ENCODE measurements around the gene ARHGEF25. TPM values are rescaled to one million over a fixed set of nuclear protein-coding genes. Genes with fewer than 3 reads are reported as not detected.

ARHGEF25 gene
- total RNA-seq, 4 donors from 2014 or later = 116 to 140 (median 128) TPM

- Histone ChIP-seq H3K4me1 (peaks cover 0 to 27% (median 3%) of the 10 kb centered on the region in 3 donors), H3K4me3 (no peak overlapping the region), H3K36me3 (peaks cover 0 to 69% of the 10 kb centered on the region in 2 donors), H3K27ac (no peak overlapping the region), H3K27me3 (no peaks in the 10 kb centered on the region), H3K9me3 (no peaks in the 10 kb centered on the region)
- 52 to 80% methylated on average over 1 to 2 of the region's 2 CpGs for whole genome bisulfite sequencing, 2 donors (ENCODE audit: low coverage in 1 of 2)
- TF ChIP-seq POLR2A (IDR thresholded peaks at IDR 0.05) (no peak), EP300 (IDR thresholded peaks at IDR 0.05) (no peak), POLR2AphosphoS5 (IDR thresholded peaks at IDR 0.05) (no peak)
- TF ChIP-seq, protein P1, sequence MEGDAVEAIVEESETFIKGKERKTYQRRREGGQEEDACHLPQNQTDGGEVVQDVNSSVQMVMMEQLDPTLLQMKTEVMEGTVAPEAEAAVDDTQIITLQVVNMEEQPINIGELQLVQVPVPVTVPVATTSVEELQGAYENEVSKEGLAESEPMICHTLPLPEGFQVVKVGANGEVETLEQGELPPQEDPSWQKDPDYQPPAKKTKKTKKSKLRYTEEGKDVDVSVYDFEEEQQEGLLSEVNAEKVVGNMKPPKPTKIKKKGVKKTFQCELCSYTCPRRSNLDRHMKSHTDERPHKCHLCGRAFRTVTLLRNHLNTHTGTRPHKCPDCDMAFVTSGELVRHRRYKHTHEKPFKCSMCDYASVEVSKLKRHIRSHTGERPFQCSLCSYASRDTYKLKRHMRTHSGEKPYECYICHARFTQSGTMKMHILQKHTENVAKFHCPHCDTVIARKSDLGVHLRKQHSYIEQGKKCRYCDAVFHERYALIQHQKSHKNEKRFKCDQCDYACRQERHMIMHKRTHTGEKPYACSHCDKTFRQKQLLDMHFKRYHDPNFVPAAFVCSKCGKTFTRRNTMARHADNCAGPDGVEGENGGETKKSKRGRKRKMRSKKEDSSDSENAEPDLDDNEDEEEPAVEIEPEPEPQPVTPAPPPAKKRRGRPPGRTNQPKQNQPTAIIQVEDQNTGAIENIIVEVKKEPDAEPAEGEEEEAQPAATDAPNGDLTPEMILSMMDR (IDR thresholded peaks at IDR 0.05) = no peak
- no peak for ATAC-seq
Measured at GRCh38 chr12:57600395-57600794, 10.8 kb upstream of the ARHGEF25 start.

- Histone ChIP-seq H3K4me1 (peaks cover 0 to 48% (median 7%) of the 10 kb centered on the region in 3 donors), H3K27me3 (no peaks in the 10 kb centered on the region), H3K27ac (peak overlapping the region in 3 of 4 donors; percentile 3 to 99 (median 96)), H3K4me3 (no peak overlapping the region), H3K36me3 (peaks cover 0 to 62% of the 10 kb centered on the region in 2 donors), H3K9me3 (no peaks in the 10 kb centered on the region)
- no peak for ATAC-seq
- TF ChIP-seq, protein P1 (IDR thresholded peaks at IDR 0.05) = no peak
- TF ChIP-seq EP300 (IDR thresholded peaks at IDR 0.05) (no peak), POLR2A (IDR thresholded peaks at IDR 0.05) (no peak), POLR2AphosphoS5 (IDR thresholded peaks at IDR 0.05) (no peak)
Measured at GRCh38 chr12:57602544-57602943, 8.7 kb upstream of the ARHGEF25 start.

- Histone ChIP-seq H3K9me3 (no peaks in the 10 kb centered on the region), H3K36me3 (peaks cover 0 to 61% of the 10 kb centered on the region in 2 donors), H3K27ac (peak overlapping the region; percentile 86 to 99 (median 98)), H3K4me3 (no peak overlapping the region), H3K27me3 (no peaks in the 10 kb centered on the region), H3K4me1 (peaks cover 0 to 51% (median 7%) of the 10 kb centered on the region in 3 donors)
- TF ChIP-seq POLR2A (IDR thresholded peaks at IDR 0.05) (no peak), POLR2AphosphoS5 (IDR thresholded peaks at IDR 0.05) (no peak), EP300 (IDR thresholded peaks at IDR 0.05) (no peak)
- TF ChIP-seq, protein P1 (IDR thresholded peaks at IDR 0.05) = no peak
- no peak for ATAC-seq
- 14% methylated on average over 2 of the region's 2 CpGs; no CpG with 5 or more reads in 1 of the 2 donors for WGBS, 2 donors (ENCODE audit: low coverage in 1 of 2)
Measured at GRCh38 chr12:57603324-57603723, 7.9 kb upstream of the ARHGEF25 start.

DNA sequence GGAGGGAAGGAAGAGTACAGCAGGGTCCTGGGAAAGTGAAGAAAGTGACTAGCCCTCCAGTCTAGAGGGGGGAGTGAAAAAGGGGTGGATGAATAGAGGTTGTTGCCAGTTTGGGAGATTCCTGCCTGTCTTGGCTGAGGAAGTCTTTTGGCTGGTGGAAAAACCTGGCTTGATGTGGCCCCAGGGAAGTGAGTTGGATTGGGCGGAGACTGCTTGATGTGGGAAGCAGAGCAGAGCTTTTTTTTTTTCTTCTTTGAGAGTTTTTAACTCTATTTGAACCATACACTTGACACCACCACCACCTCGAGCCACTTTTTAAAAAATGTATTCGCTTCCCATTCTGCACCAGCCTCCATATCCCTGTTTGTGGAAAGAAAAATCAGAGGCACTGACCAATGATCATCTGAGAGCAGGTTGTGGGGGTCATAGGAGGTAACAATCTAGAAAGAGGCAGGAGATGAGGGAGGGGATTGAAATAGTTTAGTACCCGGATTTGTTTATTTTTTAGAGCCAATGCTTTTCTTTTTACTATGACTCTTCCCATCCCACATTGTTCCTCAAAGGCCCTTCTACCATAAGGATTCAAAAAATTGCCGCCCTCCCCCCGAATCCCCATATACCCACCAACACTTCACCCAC, 7.3 kb upstream of the ARHGEF25 start:
- Histone ChIP-seq H3K36me3 (peaks cover 0 to 61% of the 10 kb centered on the region in 2 donors), H3K4me3 (peak overlapping the region; percentile 91 to 93), H3K27ac (peak overlapping the region; percentile 96 to 99 (median 99)), H3K4me1 (peaks cover 0 to 57% (median 9%) of the 10 kb centered on the region in 3 donors), H3K27me3 (no peaks in the 10 kb centered on the region), H3K9me3 (no peaks in the 10 kb centered on the region)
- 0 to 13% methylated on average over 1 to 5 of the region's 6 CpGs for WGBS, 2 donors (ENCODE audit: low coverage in 1 of 2)
- TF ChIP-seq POLR2A (IDR thresholded peaks at IDR 0.05) (no peak), POLR2AphosphoS5 (IDR thresholded peaks at IDR 0.05) (peak; percentile 57)
- peak; percentile 86 for ATAC-seq

DNA sequence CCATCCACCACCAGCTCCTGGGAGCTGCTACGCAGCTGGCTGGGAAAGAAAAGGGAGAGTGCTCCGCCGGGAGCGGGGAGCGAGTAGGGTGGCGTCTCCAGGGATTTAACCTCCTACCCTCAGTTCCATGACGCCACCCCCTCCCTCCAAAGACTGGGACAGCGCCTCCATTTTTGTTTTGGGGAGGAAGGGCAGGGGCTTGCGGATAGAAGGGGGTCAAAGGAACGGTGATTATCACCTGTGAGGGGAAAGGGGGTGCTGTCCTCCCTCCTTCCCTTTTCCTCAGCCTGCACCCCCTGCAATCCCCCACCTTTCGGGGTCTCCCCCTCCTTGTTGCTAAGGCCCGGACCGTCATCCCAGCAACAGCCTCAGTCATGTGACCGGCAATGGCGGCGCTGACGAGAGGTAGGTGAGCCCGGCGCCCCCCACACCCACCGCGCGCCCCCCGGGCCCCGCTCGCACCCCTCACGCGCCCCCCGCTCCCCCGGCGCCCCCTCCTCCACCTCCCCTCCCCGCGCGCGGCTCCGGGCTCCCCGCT, 6.7 kb upstream of the ARHGEF25 start, which contains the start of gene DTX3:
DTX3 (plus strand) TSS at position 371 of the 538 bp plus-strand sequence. CDS start 1,694 bp downstream, outside the sequence.
- ATAC-seq = peak; percentile 29
- TF ChIP-seq, protein P1 (IDR thresholded peaks at IDR 0.05) = no peak
- TF ChIP-seq POLR2A (IDR thresholded peaks at IDR 0.05) = peak; percentile 18 to 29
- Histone ChIP-seq H3K4me1 (peaks cover 0 to 63% (median 15%) of the 10 kb centered on the region in 3 donors), H3K4me3 (peak within 1 kb of the TSS; percentile 91 to 93), H3K36me3 (peaks cover 0 to 57% of the 10 kb centered on the region in 2 donors), H3K9me3 (no peaks in the 10 kb centered on the region), H3K27ac (peak within 1 kb of the TSS; percentile 96 to 99 (median 99)), H3K27me3 (no peaks in the 10 kb centered on the region)
- WGBS, 2 donors (ENCODE audit: low coverage in 1 of 2) = 0% methylated on average over 3 to 6 of the region's 36 CpGs
